RKO (cell line): ENCODE data around the gene RFC4.
"Not testable (repeated sequence)": the region's sequence is repeated elsewhere in the genome, so short reads cannot be mapped to it uniquely, and the experiment has no call there.

Experiments
- DNase-seq: peaks from one replicate; pipeline ENCODE4 v3.0.0-alpha.2; 2016; ENCODE audit warnings: low spot score

RFC4 gene

GRCh38 chr3:186824430-186825139 lies 18.3 kb upstream of the RFC4 start:
- DNase-seq = no peak

DNA sequence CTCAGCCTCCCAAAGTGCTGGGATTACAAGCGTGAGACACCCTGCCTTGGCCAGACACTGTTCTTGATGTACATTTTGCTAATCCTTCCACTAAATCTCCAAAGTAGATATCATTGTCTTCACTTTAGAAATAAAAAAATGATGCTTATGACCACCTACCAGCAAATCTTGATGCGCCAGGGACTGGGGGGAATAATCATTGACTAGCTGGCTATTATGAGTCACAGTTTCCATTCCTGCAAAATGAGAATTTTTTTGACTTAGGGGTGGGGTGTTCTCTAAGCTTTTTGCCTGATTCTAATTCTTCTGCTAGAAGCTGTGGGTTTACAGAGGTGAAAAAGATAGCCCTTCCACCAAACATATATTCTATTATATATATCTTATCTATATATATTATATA lies 17.1 kb upstream of the RFC4 start:
- DNase-seq = peak; percentile 56

GRCh38 chr3:186822388-186822759 lies 16.1 kb upstream of the RFC4 start:
- not testable (repeated sequence) for DNase-seq

DNA sequence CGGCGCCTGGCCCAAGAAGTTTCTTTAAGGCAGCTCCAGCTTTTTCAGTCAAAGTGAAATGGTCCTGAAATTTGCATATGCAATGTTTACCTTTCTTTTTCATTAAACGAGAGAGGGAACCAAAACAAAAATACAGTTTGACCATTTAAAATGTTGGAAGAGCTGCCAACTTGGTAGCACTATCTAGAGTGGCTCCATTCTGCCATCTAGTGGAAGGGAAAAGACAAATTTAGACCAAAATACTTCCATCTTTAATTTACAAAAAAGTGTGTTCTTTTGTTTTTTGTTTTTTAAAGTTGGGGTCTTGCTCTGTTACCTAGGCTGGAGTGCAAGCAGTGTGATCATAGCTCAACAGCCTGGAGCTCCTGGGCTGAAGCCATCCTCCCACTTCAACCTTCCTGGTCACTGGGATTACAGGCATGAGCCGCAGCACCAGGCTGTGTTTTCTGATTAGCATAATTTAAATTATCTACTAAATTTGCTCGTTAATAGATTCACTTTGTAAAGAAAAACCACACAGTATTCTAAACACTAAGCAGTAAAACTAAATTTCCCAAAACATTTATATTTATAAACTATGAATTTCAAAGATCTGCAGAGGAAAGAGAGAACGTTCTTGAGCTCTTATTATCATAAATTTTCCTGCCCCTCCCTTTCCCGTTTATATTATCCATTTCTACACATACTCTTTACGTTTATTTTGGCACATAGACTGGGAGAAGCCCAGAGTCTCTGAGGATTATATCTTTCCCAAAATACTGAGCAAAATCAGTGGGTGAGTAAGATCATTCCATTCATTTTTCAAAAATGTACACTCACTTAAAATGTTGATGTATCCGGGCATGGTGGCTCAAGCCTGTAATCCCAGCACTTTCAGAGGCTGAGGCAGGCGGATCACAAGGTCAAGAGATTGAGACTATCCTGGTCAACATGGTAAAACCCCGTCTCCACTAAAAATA lies 15.4 kb upstream of the RFC4 start:
- DNase-seq = peak; percentile 69

DNA sequence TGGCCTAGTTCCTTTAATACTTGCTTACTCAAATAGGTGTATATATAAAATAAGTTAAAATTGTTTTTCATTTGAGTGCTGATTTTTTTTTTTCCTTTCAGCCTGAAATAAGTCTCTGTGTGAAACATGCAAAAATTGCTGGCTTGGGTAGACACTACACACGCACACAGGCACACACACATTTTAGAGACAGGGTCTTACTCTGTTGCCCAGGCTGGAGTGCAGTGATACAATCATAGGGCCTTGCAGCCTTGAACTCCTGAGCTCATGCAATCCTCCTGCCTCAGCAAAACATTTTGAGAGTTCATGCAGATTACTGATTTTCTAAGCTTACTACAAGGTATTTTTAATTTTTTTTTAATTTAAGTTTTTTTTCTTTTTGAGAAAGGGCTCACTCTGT lies 12.7 kb upstream of the RFC4 start:
- no peak for DNase-seq

GRCh38 chr3:186818516-186818915 lies 12.2 kb upstream of the RFC4 start:
- DNase-seq = no peak

DNA sequence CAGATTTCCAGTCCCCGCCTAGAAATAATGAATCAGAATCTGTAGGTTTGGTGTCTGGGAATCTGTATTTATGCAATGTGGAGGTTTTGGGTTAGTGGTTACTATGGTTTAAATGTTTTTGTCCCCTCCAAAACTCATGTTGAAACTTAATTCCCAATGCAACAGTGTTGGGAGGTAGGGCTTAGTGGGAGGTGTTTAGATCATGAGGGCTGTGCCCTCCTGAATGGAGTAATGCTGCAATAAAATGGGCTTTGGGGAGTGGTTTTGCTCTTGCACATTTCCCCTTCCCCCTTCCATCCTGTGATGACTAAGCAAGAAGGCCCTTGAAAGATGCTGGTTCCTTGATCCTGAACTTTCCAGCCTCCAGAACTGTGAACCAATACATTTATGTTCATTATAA lies 9.2 kb upstream of the RFC4 start:
- DNase-seq = no peak

DNA sequence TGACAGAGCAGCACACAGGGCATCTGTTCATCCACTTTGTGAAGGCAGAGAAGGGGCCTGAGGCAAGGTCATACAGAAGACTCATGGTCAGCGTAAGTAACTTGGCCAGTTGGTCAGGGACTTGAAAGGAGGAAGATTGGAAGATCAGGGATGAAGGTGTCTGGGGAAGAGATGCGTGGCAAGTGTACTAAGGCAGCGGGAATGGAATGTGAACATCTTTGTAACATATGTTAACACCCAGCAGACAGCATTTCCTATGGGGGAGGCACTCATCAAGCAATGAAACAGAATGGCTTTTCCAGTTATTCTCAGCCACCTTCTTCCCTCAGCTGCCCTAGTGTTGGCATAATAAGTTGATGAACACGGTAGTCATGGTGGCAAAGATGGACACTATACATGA lies 7.8 kb upstream of the RFC4 start:
- no peak for DNase-seq

DNA sequence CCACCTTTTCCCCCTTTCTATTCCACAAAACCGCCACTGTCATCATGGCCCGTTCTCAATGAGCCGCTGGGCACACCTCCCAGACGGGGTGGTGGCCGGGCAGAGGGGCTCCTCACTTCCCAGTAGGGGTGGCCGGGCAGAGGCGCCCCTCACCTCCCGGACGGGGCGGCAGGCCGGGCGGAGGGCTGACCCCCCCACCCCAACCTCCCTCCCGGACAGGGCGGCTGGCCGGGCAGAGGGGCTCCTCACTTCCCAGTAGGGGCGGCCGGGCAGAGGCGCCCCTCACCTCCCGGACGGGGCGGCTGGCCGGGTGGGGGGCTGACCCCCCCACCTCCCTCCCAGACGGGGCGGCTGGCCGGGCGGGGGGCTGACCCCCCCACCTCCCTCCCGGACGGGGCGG lies 5.0 kb upstream of the RFC4 start:
- not testable (repeated sequence) for DNase-seq

DNA sequence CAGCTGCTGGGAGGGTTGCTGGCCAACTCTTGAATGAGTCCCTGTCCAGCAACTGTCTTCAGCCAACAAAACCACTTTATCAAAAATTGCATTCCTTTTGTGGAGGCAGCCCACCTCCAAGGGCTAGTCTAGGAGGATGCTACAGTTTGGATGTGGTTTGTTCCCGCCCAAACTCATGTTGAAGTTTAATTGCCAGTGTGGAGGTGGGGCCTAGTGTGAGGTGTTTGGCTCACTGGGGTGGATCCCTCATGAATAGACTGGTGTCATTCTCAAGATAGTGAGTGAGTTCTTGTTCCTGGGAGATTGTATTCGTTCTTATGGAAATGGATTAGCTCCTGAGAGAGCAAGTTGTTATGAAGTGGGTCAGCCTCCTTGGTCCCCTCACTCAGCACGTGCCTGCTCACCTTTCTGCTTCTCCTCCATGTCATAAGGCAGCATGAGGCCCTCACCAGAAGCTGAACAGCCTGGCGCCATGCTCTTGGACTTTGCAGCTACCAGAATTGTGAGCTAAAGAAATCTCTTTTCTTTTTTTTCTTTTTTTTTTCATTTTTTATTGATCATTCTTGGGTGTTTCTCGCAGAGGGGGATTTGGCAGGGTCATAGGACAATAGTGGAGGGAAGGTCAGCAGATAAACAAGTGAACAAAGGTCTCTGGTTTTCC lies 4.2 kb upstream of the RFC4 start:
- no peak for DNase-seq

- no peak for DNase-seq
Measured at GRCh38 chr3:186807231-186807630, 949 bp upstream of the RFC4 start.

DNA sequence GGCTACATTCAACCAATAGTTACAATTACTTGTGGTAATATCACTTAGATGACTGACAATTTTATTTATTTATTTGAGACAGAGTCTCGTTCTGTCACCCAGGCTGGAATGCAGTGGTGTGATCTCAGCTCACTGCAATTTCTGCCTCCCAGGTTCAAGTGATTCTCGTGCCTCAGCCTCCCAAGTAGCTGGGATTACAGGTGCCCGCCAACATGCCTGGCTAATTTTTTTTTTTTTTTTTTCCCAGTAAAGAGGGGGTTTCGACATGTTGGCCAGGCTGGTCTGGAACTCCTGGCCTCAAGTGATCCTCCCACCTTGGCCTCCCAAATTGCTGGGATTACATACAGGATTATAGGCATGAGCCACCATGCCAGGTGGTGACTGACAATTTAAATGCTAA lies 2.8 kb downstream of the RFC4 start:
- DNase-seq = not testable (repeated sequence)

DNA sequence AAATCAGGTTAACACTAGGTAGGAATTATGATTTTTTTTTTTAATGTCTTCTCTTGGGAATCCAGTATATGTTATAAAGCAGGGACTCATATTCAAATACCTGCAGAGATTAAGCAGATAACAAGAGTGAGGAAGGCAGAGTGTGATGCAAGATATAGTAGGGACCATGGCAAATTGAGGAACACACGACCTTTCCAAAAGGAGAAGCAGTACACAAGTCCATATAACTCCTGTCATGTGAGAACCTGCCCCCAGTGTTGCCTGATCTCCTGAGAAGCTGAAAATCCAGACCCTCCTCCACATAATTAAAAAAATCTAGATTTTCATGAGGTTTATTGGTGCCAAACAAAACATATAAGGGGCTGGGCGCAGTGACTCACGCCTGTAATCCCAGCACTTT lies 3.6 kb downstream of the RFC4 start:
- DNase-seq = no peak

GRCh38 chr3:186800285-186800684 lies 6.0 kb downstream of the RFC4 start:
- DNase-seq = no peak

DNA sequence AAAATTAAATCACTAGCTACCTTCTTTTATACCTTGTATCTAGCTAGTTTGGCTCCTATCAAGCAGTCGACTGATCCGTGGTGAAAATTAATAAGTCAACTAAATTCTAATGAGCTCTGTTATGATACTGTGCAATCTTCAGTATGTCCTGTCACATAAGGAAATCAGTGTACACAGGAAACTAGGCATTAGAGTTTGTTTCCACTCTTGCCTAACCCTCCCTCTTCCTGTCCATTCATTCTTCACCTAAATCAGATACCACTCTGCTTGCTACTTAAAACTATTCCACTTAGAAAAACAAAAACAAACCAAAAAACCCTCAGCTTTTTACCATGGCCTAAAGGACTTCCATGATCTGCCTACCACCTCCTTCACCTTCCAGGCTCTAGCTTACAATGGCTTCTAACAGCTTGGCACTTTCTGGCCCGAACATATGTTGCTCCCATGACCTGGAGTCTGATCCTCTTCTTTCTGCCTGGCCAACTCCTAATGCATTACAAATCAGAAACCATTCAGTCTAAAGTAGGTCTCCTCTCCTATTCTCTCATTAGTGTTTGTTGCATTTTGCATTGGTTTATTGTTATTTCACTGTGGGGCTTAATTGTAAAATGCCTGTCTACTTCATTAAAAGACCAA lies 7.9 kb downstream of the RFC4 start:
- DNase-seq = no peak

DNA sequence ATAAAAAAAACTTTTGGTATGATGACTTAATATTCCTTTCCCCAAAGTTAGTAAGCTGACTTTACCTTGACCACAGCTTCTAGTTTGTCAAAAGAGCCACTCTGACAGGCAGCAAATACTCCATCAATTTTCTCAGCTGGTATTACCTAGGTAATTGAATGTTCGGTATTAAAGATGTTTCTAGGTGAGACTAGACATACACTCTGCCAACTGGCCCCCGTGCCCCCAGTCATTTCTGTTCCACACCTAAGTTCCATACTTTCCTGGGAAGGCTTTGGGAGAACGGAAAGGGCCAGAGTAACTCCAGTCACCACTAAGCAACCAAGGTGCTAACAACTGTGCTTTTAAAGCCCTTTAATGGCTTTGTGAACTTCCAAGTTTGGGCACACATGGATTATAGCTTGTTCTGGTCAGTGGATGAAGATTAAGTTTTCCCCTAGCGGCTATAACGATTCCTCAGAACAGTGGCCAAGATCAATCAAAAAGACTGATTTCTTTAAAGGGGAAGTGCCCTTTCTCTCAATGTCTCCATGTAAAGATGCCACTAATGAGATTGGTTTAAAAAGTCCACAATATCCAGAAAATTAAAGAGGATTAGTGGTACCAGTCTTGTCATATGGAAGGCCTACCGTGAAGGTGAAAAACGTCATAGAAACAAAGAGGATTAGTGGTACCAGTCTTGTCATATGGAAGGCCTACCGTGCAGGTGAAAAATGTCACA lies 15.9 kb downstream of the RFC4 start:
- peak; percentile 85 for DNase-seq

GRCh38 chr3:186789554-186790260 lies 16.6 kb downstream of the RFC4 start:
- peak; percentile 54 for DNase-seq

- peak; percentile 51 for DNase-seq
Measured at GRCh38 chr3:186788482-186789370, 17.6 kb downstream of the RFC4 start.

DNA sequence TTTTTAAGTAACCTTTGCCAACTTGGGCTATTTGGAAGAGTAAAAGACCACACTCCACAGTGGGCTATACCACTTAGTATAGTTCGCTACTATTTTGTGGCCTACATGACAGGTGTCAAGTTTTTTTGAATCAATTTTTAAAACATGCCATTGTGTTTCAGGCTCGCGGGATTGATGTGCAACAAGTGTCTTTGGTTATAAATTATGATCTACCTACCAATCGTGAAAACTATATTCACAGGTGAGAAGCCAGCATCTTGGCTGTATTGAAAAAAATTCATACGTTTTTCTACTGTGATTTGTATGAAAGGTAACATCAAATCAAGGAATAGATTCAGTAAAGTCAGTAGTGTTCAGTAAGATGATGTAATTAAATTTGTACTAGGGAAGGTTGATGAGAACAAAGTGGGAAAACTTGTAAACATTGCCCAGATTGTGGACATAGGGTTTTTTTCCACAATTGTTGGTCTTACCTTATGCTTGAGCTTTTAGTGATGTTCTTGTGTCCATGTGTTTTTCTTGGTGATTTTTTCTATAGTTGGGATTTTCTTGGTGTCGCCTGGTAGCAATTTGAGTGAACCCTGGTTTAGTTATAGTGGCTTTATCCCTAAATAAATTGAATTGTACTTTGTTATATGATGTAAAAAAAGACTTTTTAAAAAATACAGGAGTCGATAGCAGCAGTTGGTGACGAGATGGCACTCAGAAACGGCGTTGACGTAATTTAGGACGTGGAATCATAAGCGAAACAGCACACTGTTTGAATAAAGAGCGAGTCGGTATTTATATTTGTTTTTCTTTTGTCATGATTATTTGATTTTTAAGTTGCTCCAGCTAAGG lies 18.4 kb downstream of the RFC4 start:
- DNase-seq = peak; percentile 10
